H4 (cell line): ENCODE measurements around the gene BEND7. TPM values are rescaled to one million over a fixed set of nuclear protein-coding genes. Genes with fewer than 3 reads are reported as not detected.
"Not testable (repeated sequence)": the region's sequence is repeated elsewhere in the genome, so short reads cannot be mapped to it uniquely, and the experiment has no call there.

Source experiments
- DNase-seq: peaks from one replicate; pipeline ENCODE4 v3.0.0-alpha.2; 2015; ENCODE audit warnings: low spot score
- total RNA-seq: library from RNA; depleted of rRNA; stranded (reverse); fragments of >200 nt; shearing (Covaris generic); gene quantifications from 2 replicates; pipeline ENCODE4 v1.2.3, GENCODE V29; 2014

Gene BEND7
- total RNA-seq, 1 experiment from 2014 or later = 3.8 TPM

GRCh38 chr10:13483073-13483472 lies 45.7 kb downstream of the BEND7 start:
- DNase-seq = no peak

GRCh38 chr10:13481690-13482089 lies 47.1 kb downstream of the BEND7 start:
- no peak for DNase-seq

- DNase-seq = no peak
Measured at GRCh38 chr10:13475124-13475523, 53.7 kb downstream of the BEND7 start.

GRCh38 chr10:13473986-13474385 lies 54.8 kb downstream of the BEND7 start:
- no peak for DNase-seq

- no peak for DNase-seq
Measured at GRCh38 chr10:13472359-13472758, 56.5 kb downstream of the BEND7 start.

- no peak for DNase-seq
Measured at GRCh38 chr10:13470270-13470669, 58.5 kb downstream of the BEND7 start.

- DNase-seq = no peak
Measured at GRCh38 chr10:13462551-13462950, 66.3 kb downstream of the BEND7 start.

- DNase-seq = no peak
Measured at GRCh38 chr10:13458687-13459012, 70.2 kb downstream of the BEND7 start.

GRCh38 chr10:13457958-13458686 lies 70.7 kb downstream of the BEND7 start:
- no peak for DNase-seq

- no peak for DNase-seq
Measured at GRCh38 chr10:13453896-13454295, 74.9 kb downstream of the BEND7 start.

- DNase-seq = peak; percentile 10
Measured at GRCh38 chr10:13450069-13450468, 78.7 kb downstream of the BEND7 start.

- DNase-seq = no peak
Measured at GRCh38 chr10:13449296-13449695, 79.5 kb downstream of the BEND7 start.

GRCh38 chr10:13448216-13448615 lies 80.6 kb downstream of the BEND7 start:
- DNase-seq = no peak

- no peak for DNase-seq
Measured at GRCh38 chr10:13445656-13446400, 83.0 kb downstream of the BEND7 start.

- DNase-seq = no peak
Measured at GRCh38 chr10:13441476-13441875, 87.3 kb downstream of the BEND7 start.

- no peak for DNase-seq
Measured at GRCh38 chr10:13440185-13441061, 88.4 kb downstream of the BEND7 start.

- no peak for DNase-seq
Measured at GRCh38 chr10:13439313-13440184, 89.3 kb downstream of the BEND7 start.

- no peak for DNase-seq
Measured at GRCh38 chr10:13437026-13437555, 91.7 kb downstream of the BEND7 start.

GRCh38 chr10:13427943-13428342 lies 100.9 kb downstream of the BEND7 start:
- not testable (repeated sequence) for DNase-seq

GRCh38 chr10:13425397-13425796 lies 103.4 kb downstream of the BEND7 start:
- no peak for DNase-seq

GRCh38 chr10:13422800-13423199 lies 106.0 kb downstream of the BEND7 start:
- no peak for DNase-seq
